HG02588 (cell line): Measurements from ENCODE around the gene NCKAP5.

ENCODE experiments used
- ATAC-seq: cut with Tn5 transposase; IDR thresholded peaks from one replicate; pipeline ENCODE4 v1.9.1; 2021; ENCODE audit warnings: mild to moderate bottlenecking, moderate library complexity; ENCODE audit not compliant: unreplicated experiment

The NCKAP5 gene

GRCh38 chr2:132797556-132797955, 770.7 kb downstream of the NCKAP5 start:
- no peak for ATAC-seq

GRCh38 chr2:132797071-132797470, 771.2 kb downstream of the NCKAP5 start:
- ATAC-seq, result no peak

DNA sequence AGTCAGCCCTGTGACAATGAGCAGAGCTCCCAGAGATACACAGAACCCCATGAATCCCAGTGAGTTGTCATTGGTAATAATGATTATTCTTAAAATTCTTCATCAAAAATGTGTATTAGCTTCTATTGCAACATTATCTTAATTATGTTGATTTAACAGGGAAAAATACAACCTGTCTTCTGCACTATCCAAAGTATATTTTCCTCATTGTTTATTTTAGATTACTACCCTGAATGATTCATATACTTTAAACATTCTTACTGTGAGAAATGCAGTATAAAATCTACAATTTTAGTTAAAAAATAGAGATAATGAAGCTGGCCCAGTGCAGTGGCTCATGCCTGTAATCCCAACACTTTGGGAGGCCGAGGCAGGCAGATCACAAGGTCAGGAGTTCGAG, 773.0 kb downstream of the NCKAP5 start:
- no peak for ATAC-seq

GRCh38 chr2:132793532-132793931, 774.7 kb downstream of the NCKAP5 start:
- no peak for ATAC-seq

GRCh38 chr2:132790207-132790785, 778.0 kb downstream of the NCKAP5 start:
- ATAC-seq, result no peak

DNA sequence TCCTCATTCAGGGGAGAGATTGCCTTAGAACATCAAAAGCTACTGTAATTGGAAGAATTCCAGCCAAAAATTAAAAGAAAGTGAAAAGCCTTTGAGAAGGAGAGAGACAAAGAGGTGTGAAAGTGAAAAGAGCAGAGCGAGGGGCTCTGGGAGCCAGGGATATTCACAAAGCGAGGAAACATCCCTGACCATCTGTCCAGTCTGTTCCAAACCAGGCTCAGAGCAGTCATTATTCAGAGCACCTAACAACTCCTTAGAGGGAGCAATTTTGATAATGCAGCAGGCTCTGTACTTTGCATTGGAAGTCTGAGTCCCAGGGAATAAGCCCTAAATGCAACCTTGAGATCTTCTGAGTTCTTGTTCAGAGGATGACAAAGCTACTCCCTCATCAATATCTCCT, 779.2 kb downstream of the NCKAP5 start:
- ATAC-seq, result no peak

- ATAC-seq, result no peak
These were observed 779.9 kb downstream of the NCKAP5 start for GRCh38 chr2:132788310-132788838.

DNA sequence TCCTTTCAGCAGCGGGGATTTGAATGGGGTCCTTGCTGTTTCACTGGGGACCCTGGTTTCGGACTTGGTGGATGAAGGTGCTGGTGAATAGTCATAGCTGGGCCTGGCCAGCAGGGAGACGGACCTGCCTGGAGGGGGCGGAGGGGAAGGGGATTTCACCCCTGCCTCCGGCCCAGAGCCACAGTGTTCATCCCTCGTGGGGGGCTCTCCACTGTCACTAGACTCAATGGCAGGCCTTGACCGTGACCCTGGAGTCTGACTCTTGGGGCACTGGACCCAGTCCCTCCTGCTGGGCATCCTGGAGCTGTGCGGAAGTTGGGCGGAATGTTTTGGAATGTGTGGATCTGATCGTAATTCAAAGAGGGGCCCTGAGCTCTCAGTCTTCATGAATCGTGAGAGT, 784.4 kb downstream of the NCKAP5 start:
- no peak for ATAC-seq

GRCh38 chr2:132782176-132782783, 786.0 kb downstream of the NCKAP5 start:
- ATAC-seq, result no peak

GRCh38 chr2:132780651-132781050, 787.6 kb downstream of the NCKAP5 start:
- no peak for ATAC-seq

GRCh38 chr2:132779206-132779721, 789.0 kb downstream of the NCKAP5 start:
- no peak for ATAC-seq

DNA sequence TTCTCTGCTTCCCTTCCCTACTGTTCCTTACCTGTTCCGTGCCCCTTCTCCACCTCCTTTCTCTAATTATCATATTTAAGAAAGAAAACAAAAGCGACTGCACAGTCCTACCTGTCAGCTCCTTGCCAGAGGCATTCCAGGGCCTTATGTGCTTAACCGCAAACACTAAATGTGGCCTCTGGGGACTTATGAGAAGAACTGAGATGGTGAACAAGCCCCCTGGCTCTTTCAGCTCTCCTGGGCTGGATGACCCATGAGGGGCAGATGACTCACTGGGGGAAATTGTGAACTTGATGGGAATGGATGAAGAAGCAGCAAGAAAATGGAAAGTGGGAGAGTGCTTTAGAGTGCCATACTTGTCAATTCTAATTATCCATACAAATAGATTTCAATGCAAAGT, 792.0 kb downstream of the NCKAP5 start:
- ATAC-seq, result no peak

DNA sequence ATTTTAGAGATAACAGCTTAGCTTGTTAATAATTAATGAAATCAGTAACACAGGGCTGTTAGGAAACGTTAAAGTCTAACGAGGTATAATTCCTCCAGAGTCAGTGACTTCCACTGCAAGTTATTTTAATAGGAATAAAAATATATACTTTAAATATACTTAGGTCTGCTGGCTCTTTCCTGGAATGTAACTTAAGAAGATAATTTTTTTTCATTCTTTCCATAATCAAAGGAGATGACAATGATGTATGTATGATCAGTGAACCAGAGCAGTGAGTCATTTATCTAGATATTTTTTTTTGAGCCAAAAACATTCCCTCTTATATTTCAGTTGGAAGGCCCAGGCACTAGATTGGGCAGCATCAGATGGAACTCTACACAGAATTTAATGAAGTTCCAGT, 794.1 kb downstream of the NCKAP5 start:
- no peak for ATAC-seq

DNA sequence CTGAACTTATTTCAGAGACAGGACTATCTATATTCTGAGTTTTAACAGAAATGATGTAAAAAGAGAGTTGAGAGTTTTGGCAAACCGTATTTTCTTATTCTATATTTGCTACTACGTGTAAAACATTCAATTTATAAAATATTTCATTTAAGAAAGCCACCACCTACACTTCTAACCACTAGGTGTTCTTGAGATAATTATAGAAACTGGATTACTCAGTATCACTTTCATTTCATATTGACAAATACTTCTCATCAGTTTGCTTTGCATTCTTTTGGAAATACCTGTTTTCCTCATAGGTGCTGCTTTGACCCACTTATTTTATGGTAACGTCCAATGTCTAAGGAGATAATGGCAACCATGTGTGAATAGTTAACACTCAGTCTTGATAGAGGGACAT, 794.9 kb downstream of the NCKAP5 start:
- no peak for ATAC-seq

GRCh38 chr2:132772340-132772739, 795.9 kb downstream of the NCKAP5 start:
- no peak for ATAC-seq

GRCh38 chr2:132766573-132766972, 801.7 kb downstream of the NCKAP5 start:
- no peak for ATAC-seq

GRCh38 chr2:132761437-132761836, 806.8 kb downstream of the NCKAP5 start:
- no peak for ATAC-seq

- ATAC-seq, result no peak
These were observed 807.3 kb downstream of the NCKAP5 start for GRCh38 chr2:132760971-132761370.

DNA sequence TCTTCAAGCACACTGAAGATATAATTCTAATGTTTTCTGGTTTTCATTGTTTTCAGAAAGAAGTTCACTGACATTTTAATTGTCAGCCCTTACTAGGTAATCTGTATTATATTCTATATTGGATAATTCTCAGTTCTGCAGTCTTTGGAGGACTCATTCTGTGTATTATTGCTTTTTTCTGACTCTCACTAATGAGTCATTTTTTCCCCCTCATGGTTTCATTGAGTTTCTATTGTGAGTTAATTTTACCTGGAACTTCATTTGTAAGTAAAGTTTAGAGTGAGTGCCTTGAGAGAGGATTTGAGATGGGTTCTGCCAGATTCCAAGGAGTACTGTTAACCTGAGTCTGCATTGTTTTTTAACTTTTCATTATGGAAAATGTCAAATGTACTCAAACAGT, 807.9 kb downstream of the NCKAP5 start:
- ATAC-seq, result no peak

- ATAC-seq, result no peak
These were observed 809.3 kb downstream of the NCKAP5 start for GRCh38 chr2:132758995-132759394.

DNA sequence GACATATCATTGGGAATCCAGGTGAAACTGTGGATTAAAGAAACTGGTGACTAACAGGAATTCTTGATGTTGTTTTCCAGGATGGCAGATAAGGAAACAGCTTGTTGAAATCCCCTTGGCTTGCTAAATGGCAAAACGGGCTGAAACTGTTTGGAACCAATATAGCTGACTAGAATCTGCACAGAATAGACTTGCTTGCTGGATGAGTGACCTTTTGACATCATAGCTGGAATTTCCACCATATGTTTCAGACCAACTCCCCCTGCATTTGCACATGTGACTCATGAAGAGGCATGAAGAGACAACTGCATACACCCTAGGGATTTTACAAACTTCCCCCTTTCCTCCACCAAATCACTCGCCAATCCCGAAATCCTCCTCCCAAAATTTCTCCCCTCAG, 810.6 kb downstream of the NCKAP5 start:
- ATAC-seq, result no peak

DNA sequence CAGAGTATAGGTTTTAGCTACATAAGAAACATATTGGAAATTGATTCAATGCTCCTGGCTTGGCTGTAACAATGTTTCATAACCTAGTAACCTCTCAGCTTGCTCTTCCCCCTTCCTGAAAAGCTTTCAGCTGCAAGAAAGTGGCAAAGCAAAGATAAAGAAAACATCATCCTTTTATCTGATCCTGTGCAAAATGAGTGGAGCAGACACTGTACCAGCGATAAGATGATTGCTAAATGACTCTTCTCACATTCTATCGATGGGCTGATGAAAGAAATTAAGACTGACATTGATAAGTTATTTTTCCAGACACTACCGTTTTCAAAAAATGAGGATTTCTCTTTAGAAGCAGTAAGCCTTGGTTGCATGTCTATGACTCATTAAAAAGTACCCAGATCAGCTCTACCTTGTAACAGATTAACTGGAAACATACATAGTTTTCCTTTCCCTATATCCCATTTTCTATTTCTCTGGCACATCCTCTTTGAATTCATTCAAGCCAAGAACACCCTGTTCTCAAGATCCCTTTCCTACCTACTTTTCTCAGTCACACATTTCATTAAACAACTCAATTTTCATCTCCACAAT, 811.2 kb downstream of the NCKAP5 start:
- ATAC-seq, result no peak
